Fibroblast of lung (primary cell): ENCODE data around the gene GRK6.

Experiments used
- CTCF ChIP-seq, 2 donors: IDR thresholded peaks in 1 of 2; conservative IDR thresholded peaks in 1 of 2; 1 replicate in 1 of 2; 2 replicates in 1 of 2; pipeline ENCODE4 v1.5.1; 2011 to 2012; ENCODE audit warnings: low read length in 2 of 2, control low read depth in 1 of 2, inconsistent platforms in 1 of 2, low read depth in 1 of 2, mild to moderate bottlenecking in 1 of 2
- EZH2 ChIP-seq: IDR thresholded peaks from 2 replicates; pipeline ENCODE4 v1.5.1; 2012; ENCODE audit warnings: low read length, control low read depth, mild to moderate bottlenecking; ENCODE audit errors: missing control alignments

GRCh38 chr5:177487144-177487543 is 60.7 kb downstream of the GRK6 start:
- no peak for TF ChIP-seq EZH2
- no peak for TF ChIP-seq CTCF (conservative IDR thresholded peaks at IDR 0.05 in 1 of 2, IDR thresholded peaks at IDR 0.05 in 1 of 2; ENCODE audit: low read depth in 1 of 2, low read length in 2 of 2)
